Measurements from ENCODE around the gene GDAP1L1.
A peak's percentile ranks its signal among the peaks of the same experiment; 100 is the strongest.
"Not testable (repeated sequence)": the region's sequence is repeated elsewhere in the genome, so short reads cannot be mapped to it uniquely, and the experiment has no call there.

GDAP1L1 gene

GRCh38 chr20:44223721-44224120 is 23.4 kb upstream of the GDAP1L1 start:
- no peak for TF ChIP-seq CTCF (conservative IDR thresholded peaks at IDR 0.05; ENCODE audit: control insufficient read depth, insufficient read depth, low read depth, low read length)
- no peak for DNase-seq (ENCODE audit: low read depth)
- H3K4me3 ChIP-seq (ENCODE audit: control insufficient read depth, low read depth, low read length) = no peak overlapping the region

GRCh38 chr20:44224637-44225036 is 22.5 kb upstream of the GDAP1L1 start:
- no peak overlapping the region for H3K4me3 ChIP-seq (ENCODE audit: control insufficient read depth, low read depth, low read length)
- no peak for TF ChIP-seq CTCF (conservative IDR thresholded peaks at IDR 0.05; ENCODE audit: control insufficient read depth, insufficient read depth, low read depth, low read length)
- no peak for DNase-seq (ENCODE audit: low read depth)

- TF ChIP-seq CTCF (conservative IDR thresholded peaks at IDR 0.05; ENCODE audit: control insufficient read depth, insufficient read depth, low read depth, low read length) = no peak
- H3K4me3 ChIP-seq (ENCODE audit: control insufficient read depth, low read depth, low read length) = no peak overlapping the region
- DNase-seq (ENCODE audit: low read depth) = no peak
Measured at GRCh38 chr20:44228465-44229258, 18.4 kb upstream of the GDAP1L1 start.

- H3K4me3 ChIP-seq (ENCODE audit: control insufficient read depth, low read depth, low read length) = no peak overlapping the region
- DNase-seq (ENCODE audit: low read depth) = peak; percentile 26
- no peak for TF ChIP-seq CTCF (conservative IDR thresholded peaks at IDR 0.05; ENCODE audit: control insufficient read depth, insufficient read depth, low read depth, low read length)
Measured at GRCh38 chr20:44231193-44231592, 15.9 kb upstream of the GDAP1L1 start.

- DNase-seq (ENCODE audit: low read depth) = no peak
- no peak for TF ChIP-seq CTCF (conservative IDR thresholded peaks at IDR 0.05; ENCODE audit: control insufficient read depth, insufficient read depth, low read depth, low read length)
- no peak overlapping the region for H3K4me3 ChIP-seq (ENCODE audit: control insufficient read depth, low read depth, low read length)
Measured at GRCh38 chr20:44231713-44232468, 15.2 kb upstream of the GDAP1L1 start.

- H3K4me3 ChIP-seq (ENCODE audit: control insufficient read depth, low read depth, low read length); DNase-seq (ENCODE audit: low read depth): not testable (repeated sequence)
Measured at GRCh38 chr20:44232469-44232856, 14.6 kb upstream of the GDAP1L1 start.

- no peak for TF ChIP-seq CTCF (conservative IDR thresholded peaks at IDR 0.05; ENCODE audit: control insufficient read depth, insufficient read depth, low read depth, low read length)
- DNase-seq (ENCODE audit: low read depth) = no peak
- H3K4me3 ChIP-seq (ENCODE audit: control insufficient read depth, low read depth, low read length) = no peak overlapping the region
Measured at GRCh38 chr20:44233436-44234016, 13.6 kb upstream of the GDAP1L1 start.

All from fibroblast of mammary gland (primary cell).